ENCODE measurements around the gene VPS8. TPM values are rescaled to one million over a fixed set of nuclear protein-coding genes. Genes with fewer than 3 reads are reported as not detected.

VPS8 gene
- total and polyA plus RNA-seq, 7 donors, result 11.4 to 52.6 (median 30.8) TPM

GRCh38 chr3:184810146-184810545, 1.8 kb upstream of the VPS8 start:
- no peak for DNase-seq
- H3K4me1 ChIP-seq, result peaks cover 47% of the 10 kb centered on the region
- H3K27ac ChIP-seq, result no peak overlapping the region
- no peaks in the 10 kb centered on the region for H3K27me3 ChIP-seq (ENCODE audit: insufficient read depth in 3 of 3, low read length in 2 of 3)
- WGBS, 3 donors, result 73 to 84% (median 82%) methylated on average over 3 of the region's 3 CpGs
- H3K36me3 ChIP-seq (ENCODE audit: insufficient read depth in 1 of 2, low read depth in 1 of 2), result no peaks in the 10 kb centered on the region
- no peak for TF ChIP-seq CTCF (IDR thresholded peaks at IDR 0.05)
- intact Hi-C loops (cut with DNase I), result no loop called here
- no peak for ATAC-seq
- no peaks in the 10 kb centered on the region for H3K9me3 ChIP-seq
- H3K4me3 ChIP-seq, result no peak overlapping the region

GRCh38 chr3:184811034-184811433, 932 bp upstream of the VPS8 start:
- no peak for TF ChIP-seq CTCF (IDR thresholded peaks at IDR 0.05)
- intact Hi-C loops (cut with DNase I), result no loop called here
- Histone ChIP-seq H3K9me3 (no peaks in the 10 kb centered on the region), H3K4me1 (peaks cover 49% of the 10 kb centered on the region), H3K4me3 (no peak overlapping the region), H3K27ac (peak overlapping the region; percentile 97), H3K27me3 (ENCODE audit: insufficient read depth in 3 of 3, low read length in 2 of 3) (no peaks in the 10 kb centered on the region), H3K36me3 (ENCODE audit: insufficient read depth in 1 of 2, low read depth in 1 of 2) (no peaks in the 10 kb centered on the region)
- no peak for ATAC-seq
- 88 to 93% (median 91%) methylated on average over 3 of the region's 3 CpGs for WGBS, 3 donors
- no peak for DNase-seq

GRCh38 chr3:184811663-184811998, 335 bp upstream of the VPS8 start:
- no peak for ATAC-seq
- peaks cover 49% of the 10 kb centered on the region for H3K4me1 ChIP-seq

GRCh38 chr3:184812662-184813042, 686 bp downstream of the VPS8 start:
- H3K9me3 ChIP-seq, result no peaks in the 10 kb centered on the region
- H3K27me3 ChIP-seq (ENCODE audit: insufficient read depth in 3 of 3, low read length in 2 of 3), result no peaks in the 10 kb centered on the region
- peaks cover 53% of the 10 kb centered on the region for H3K4me1 ChIP-seq
- WGBS, 3 donors, result 2 to 4% (median 3%) methylated on average over 17 of the region's 17 CpGs
- H3K36me3 ChIP-seq (ENCODE audit: insufficient read depth in 1 of 2, low read depth in 1 of 2), result no peaks in the 10 kb centered on the region
- no peak for TF ChIP-seq CTCF (IDR thresholded peaks at IDR 0.05)
- H3K4me3 ChIP-seq, result peak overlapping the region; percentile 90
- intact Hi-C loops (cut with DNase I), result no loop called here
- peak in 1 of 2 donors; percentile 61 for DNase-seq
- ATAC-seq, result peak in 3 of 4 donors; percentile 13 to 37 (median 34)
- H3K27ac ChIP-seq, result peak overlapping the region; percentile 97

More at GRCh38 chr3:184811663-184811998, 335 bp upstream of the VPS8 start:
- no peaks in the 10 kb centered on the region for H3K36me3 ChIP-seq (ENCODE audit: insufficient read depth in 1 of 2, low read depth in 1 of 2)
- intact Hi-C loops (cut with DNase I), result no loop called here
- peak overlapping the region; percentile 90 for H3K4me3 ChIP-seq
- no peak for TF ChIP-seq CTCF (IDR thresholded peaks at IDR 0.05)
- no peaks in the 10 kb centered on the region for H3K9me3 ChIP-seq
- no peak for DNase-seq
- WGBS, 3 donors, result 0 to 4% (median 1%) methylated on average over 3 of the region's 3 CpGs
- no peaks in the 10 kb centered on the region for H3K27me3 ChIP-seq (ENCODE audit: insufficient read depth in 3 of 3, low read length in 2 of 3)
- peak overlapping the region; percentile 97 for H3K27ac ChIP-seq

GRCh38 chr3:184813357-184813756, 1.4 kb downstream of the VPS8 start:
- peak overlapping the region; percentile 90 for H3K4me3 ChIP-seq
- ATAC-seq (no peak), DNase-seq (no peak)
- intact Hi-C loops (cut with DNase I), result no loop called here
- H3K27me3 ChIP-seq (ENCODE audit: insufficient read depth in 3 of 3, low read length in 2 of 3), result no peaks in the 10 kb centered on the region
- H3K9me3 ChIP-seq, result no peaks in the 10 kb centered on the region
- no peaks in the 10 kb centered on the region for H3K36me3 ChIP-seq (ENCODE audit: insufficient read depth in 1 of 2, low read depth in 1 of 2)
- H3K4me1 ChIP-seq, result peaks cover 57% of the 10 kb centered on the region
- TF ChIP-seq CTCF (IDR thresholded peaks at IDR 0.05), result no peak
- WGBS, 3 donors, result 73 to 80% (median 79%) methylated on average over 3 of the region's 3 CpGs
- peak overlapping the region; percentile 97 for H3K27ac ChIP-seq
